Measurements from ENCODE around the gene BACH1. TPM values are rescaled to one million over a fixed set of nuclear protein-coding genes. Genes with fewer than 3 reads are reported as not detected.
"Not testable (repeated sequence)": the region's sequence is repeated elsewhere in the genome, so short reads cannot be mapped to it uniquely, and the experiment has no call there.

Gene BACH1
- total RNA-seq, 1 donor from 2014 or later, result 93.8 TPM

DNA sequence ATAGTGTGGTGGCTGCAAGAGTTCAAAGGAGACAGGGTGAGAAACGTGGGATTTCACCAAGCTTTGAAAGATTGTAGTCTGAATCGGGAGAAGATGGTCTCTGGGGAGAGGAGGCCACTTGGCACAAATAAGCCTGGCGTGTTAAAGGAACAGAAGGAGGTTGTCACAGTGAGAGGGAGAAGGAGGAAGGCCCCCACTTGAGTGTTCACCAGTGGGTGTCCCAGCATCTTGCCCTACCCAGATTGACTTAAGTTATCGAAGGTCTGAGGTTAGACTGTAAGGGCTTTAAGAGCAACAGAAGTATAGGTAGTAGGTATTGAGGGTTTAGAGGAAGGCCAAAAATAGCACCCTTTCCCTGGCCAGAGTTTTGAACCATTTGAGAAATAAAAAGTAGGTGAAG lies 48.0 kb downstream of the BACH1 start:
- Mint-ChIP-seq H3K4me3 (ENCODE audit: unreplicated experiment) (no peak overlapping the region), H3K36me3 (ENCODE audit: unreplicated experiment) (peaks cover 10% of the 10 kb centered on the region), H3K27ac (ENCODE audit: unreplicated experiment) (peak overlapping the region; percentile 60), H3K9me3 (ENCODE audit: unreplicated experiment) (no peaks in the 10 kb centered on the region), H3K27me3 (ENCODE audit: unreplicated experiment) (no peaks in the 10 kb centered on the region), H3K4me1 (ENCODE audit: unreplicated experiment) (peaks cover 47% of the 10 kb centered on the region)
- TF ChIP-seq, protein P1, sequence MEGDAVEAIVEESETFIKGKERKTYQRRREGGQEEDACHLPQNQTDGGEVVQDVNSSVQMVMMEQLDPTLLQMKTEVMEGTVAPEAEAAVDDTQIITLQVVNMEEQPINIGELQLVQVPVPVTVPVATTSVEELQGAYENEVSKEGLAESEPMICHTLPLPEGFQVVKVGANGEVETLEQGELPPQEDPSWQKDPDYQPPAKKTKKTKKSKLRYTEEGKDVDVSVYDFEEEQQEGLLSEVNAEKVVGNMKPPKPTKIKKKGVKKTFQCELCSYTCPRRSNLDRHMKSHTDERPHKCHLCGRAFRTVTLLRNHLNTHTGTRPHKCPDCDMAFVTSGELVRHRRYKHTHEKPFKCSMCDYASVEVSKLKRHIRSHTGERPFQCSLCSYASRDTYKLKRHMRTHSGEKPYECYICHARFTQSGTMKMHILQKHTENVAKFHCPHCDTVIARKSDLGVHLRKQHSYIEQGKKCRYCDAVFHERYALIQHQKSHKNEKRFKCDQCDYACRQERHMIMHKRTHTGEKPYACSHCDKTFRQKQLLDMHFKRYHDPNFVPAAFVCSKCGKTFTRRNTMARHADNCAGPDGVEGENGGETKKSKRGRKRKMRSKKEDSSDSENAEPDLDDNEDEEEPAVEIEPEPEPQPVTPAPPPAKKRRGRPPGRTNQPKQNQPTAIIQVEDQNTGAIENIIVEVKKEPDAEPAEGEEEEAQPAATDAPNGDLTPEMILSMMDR (IDR thresholded peaks at IDR 0.05), result no peak
- no peak for DNase-seq (ENCODE audit: extremely low spot score, unreplicated experiment)

DNA sequence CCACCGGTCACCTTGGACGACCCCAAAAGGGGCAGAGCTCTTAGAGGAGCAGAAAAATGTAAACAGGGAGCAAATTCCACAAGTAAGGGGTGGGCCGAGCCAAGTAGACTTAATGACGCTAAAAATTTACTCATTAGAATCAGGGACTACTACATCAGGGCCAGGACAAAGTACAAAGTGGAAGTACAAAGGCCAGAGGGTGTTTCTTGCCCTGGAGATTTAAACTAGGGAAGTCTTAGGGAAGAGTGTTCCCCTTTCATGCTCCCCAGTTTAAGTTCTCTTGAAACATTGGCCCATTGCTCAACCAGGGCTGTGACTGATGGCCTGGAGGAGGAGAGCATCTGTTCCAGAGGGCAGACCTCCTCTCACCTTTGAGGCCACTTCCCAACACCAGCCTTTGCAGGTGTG lies 48.6 kb downstream of the BACH1 start:
- H3K4me3 Mint-ChIP-seq (ENCODE audit: unreplicated experiment), result no peak overlapping the region
- TF ChIP-seq, protein P1 (IDR thresholded peaks at IDR 0.05), result no peak
- peaks cover 43% of the 10 kb centered on the region for H3K4me1 Mint-ChIP-seq (ENCODE audit: unreplicated experiment)
- DNase-seq (ENCODE audit: extremely low spot score, unreplicated experiment), result no peak
- no peaks in the 10 kb centered on the region for H3K27me3 Mint-ChIP-seq (ENCODE audit: unreplicated experiment)
- peak overlapping the region; percentile 60 for H3K27ac Mint-ChIP-seq (ENCODE audit: unreplicated experiment)
- no peaks in the 10 kb centered on the region for H3K9me3 Mint-ChIP-seq (ENCODE audit: unreplicated experiment)
- H3K36me3 Mint-ChIP-seq (ENCODE audit: unreplicated experiment), result peaks cover 10% of the 10 kb centered on the region

DNA sequence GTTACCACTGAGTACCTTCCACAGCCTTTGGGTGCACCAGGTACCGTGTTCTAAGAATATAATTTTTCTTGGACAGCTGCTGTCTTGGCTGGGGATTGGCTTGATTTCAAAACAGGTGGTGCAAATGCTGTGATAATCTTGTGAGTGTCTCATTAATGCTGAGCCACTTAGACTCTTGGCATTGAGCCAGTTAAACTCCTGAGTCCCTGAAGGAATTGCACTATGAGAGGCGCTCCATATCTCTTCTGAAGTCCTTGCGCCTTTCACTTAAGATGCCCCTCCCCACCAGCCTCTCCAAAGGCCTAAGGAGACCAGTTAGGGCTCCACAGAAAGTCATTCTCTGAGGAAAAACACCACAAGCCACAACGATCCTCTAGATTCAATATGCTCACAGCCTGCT lies 51.0 kb downstream of the BACH1 start:
- Mint-ChIP-seq H3K36me3 (ENCODE audit: unreplicated experiment) (peaks cover 18% of the 10 kb centered on the region), H3K4me3 (ENCODE audit: unreplicated experiment) (no peak overlapping the region), H3K4me1 (ENCODE audit: unreplicated experiment) (peaks cover 26% of the 10 kb centered on the region), H3K9me3 (ENCODE audit: unreplicated experiment) (peaks cover 11% of the 10 kb centered on the region), H3K27ac (ENCODE audit: unreplicated experiment) (no peak overlapping the region), H3K27me3 (ENCODE audit: unreplicated experiment) (no peaks in the 10 kb centered on the region)
- TF ChIP-seq, protein P1 (IDR thresholded peaks at IDR 0.05), result no peak
- DNase-seq (ENCODE audit: extremely low spot score, unreplicated experiment), result no peak

DNA sequence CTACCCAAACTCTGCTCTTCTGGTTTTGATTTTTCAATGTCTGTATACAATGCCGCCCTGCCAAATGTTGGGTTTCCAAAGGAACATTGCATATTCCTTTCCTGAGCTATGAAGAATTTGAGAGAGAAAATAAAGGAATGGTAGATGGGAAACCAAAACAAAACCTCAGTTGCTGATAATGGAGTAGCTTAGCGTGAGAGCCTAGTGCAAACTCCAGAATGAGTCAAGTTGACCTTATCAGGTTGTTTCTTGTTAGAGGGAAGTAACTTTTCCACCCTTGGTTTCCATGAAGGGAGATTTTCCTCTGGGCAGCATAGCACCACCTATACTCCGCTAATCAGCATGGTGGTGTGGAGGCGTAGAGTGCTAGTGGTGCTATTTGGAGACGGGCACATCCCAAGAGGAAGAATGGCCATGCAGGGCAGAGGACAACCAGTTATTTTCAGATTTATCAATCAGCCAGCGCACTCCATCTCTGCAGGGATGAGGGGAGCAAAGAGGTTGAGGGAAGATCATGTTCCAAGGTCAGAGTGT lies 51.6 kb downstream of the BACH1 start:
- TF ChIP-seq, protein P1 (IDR thresholded peaks at IDR 0.05), result no peak
- Mint-ChIP-seq H3K4me1 (ENCODE audit: unreplicated experiment) (peaks cover 26% of the 10 kb centered on the region), H3K27me3 (ENCODE audit: unreplicated experiment) (no peaks in the 10 kb centered on the region), H3K27ac (ENCODE audit: unreplicated experiment) (peak overlapping the region; percentile 59), H3K9me3 (ENCODE audit: unreplicated experiment) (peaks cover 12% of the 10 kb centered on the region), H3K4me3 (ENCODE audit: unreplicated experiment) (no peak overlapping the region), H3K36me3 (ENCODE audit: unreplicated experiment) (peaks cover 19% of the 10 kb centered on the region)
- no peak for DNase-seq (ENCODE audit: extremely low spot score, unreplicated experiment)

DNA sequence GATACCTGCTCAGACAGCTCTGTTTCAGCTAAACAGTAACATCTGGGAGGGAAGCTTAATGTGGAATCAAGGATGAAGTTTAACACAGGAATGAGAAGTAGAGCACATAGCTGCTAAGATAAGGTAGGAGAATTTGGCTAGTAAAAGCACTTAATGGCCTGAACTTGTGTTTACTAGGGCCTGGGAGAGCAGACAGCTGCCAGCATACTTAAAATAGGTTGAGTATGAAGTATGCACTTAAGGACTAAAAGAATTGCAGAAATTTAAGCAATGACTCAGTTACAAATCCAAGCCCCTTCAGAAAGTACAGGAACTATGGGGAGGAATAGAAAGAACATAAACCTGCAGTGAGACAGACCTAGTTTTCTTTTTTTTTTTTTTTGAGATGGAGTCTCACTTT lies 53.0 kb downstream of the BACH1 start:
- TF ChIP-seq, protein P1 (IDR thresholded peaks at IDR 0.05), result no peak
- DNase-seq (ENCODE audit: extremely low spot score, unreplicated experiment), result no peak
- no peaks in the 10 kb centered on the region for H3K27me3 Mint-ChIP-seq (ENCODE audit: unreplicated experiment)
- H3K4me1 Mint-ChIP-seq (ENCODE audit: unreplicated experiment), result peaks cover 24% of the 10 kb centered on the region
- H3K36me3 Mint-ChIP-seq (ENCODE audit: unreplicated experiment), result peaks cover 19% of the 10 kb centered on the region
- H3K27ac Mint-ChIP-seq (ENCODE audit: unreplicated experiment), result no peak overlapping the region
- peaks cover 12% of the 10 kb centered on the region for H3K9me3 Mint-ChIP-seq (ENCODE audit: unreplicated experiment)
- H3K4me3 Mint-ChIP-seq (ENCODE audit: unreplicated experiment), result no peak overlapping the region

DNA sequence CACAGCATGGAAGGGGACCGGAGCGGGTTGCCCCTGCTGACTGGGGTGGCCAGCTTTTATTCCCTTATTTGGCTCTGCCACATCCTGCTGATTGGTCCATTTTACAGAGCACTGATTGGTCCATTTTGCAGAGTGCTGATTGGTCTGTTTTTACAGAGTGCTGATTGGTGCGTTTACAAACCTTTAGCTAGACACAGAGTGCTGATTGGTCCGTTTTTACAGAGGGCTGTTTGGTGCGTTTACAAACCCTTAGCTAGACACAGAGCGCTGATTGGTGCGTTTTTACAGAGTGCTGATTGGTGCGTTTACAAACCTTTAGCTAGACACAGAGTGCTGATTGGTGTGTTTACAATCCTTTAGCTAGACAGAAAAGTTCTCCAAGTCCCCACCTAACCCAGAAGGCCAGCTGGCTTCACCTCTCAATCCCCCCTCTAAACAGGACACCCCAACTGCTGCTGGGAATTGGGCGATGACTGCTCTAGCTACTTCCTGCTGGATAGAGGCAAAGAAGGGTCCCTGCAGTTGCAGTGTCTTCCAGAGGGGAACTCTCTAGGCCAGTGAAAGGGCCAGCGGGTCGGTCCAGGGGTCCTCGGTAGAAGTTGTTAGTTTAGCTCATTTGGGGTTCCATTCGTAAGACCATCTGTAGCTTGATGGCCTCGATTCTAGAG lies 56.5 kb downstream of the BACH1 start:
- H3K27ac Mint-ChIP-seq (ENCODE audit: unreplicated experiment); H3K4me3 Mint-ChIP-seq (ENCODE audit: unreplicated experiment); H3K27me3 Mint-ChIP-seq (ENCODE audit: unreplicated experiment); H3K4me1 Mint-ChIP-seq (ENCODE audit: unreplicated experiment); DNase-seq (ENCODE audit: extremely low spot score, unreplicated experiment): not testable (repeated sequence)
- peaks cover 12% of the 10 kb centered on the region for H3K9me3 Mint-ChIP-seq (ENCODE audit: unreplicated experiment)
- H3K36me3 Mint-ChIP-seq (ENCODE audit: unreplicated experiment), result peaks cover 25% of the 10 kb centered on the region

DNA sequence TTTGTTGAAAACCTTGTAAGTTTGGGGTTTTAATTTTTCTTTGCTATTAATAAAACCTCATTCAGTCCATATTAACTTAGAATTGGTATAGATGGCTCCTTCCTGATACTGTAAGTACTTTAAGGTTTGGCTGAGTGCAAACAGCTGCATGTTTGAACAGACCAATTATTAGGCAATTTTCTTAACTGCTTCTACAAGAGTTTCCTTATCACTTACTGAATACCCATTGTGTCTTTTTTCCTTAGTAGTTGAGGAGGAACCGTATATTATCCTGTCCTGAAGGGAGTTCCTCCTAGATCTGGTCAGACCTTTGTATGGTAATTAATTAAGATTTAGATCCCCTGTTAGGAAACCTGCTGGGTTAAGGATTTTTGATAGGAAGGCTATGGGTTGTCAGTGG lies 57.6 kb downstream of the BACH1 start:
- Mint-ChIP-seq H3K9me3 (ENCODE audit: unreplicated experiment) (peaks cover 12% of the 10 kb centered on the region), H3K36me3 (ENCODE audit: unreplicated experiment) (peaks cover 25% of the 10 kb centered on the region)
- not testable (repeated sequence) for DNase-seq (ENCODE audit: extremely low spot score, unreplicated experiment); H3K4me3 Mint-ChIP-seq (ENCODE audit: unreplicated experiment); H3K27me3 Mint-ChIP-seq (ENCODE audit: unreplicated experiment); H3K27ac Mint-ChIP-seq (ENCODE audit: unreplicated experiment); H3K4me1 Mint-ChIP-seq (ENCODE audit: unreplicated experiment)

DNA sequence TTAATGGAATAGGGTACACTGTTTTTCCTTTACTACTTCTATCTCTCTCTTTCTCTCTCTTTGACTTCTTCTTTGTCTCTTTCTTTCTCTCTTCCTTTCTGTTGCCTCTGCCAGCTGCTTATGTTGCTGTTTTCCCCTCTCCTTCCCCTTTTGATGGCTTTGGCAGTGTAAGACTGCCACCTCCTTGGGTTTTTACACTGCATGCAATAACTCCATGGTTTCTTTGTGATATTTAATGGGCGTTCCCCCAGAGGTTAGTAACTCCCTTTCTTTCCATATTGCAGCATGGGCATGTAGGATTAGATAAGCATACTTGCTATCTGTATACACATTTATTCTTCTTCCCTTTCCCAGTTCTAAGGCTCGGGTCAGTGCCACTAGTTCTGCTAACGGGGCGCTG lies 58.1 kb downstream of the BACH1 start:
- not testable (repeated sequence) for H3K4me3 Mint-ChIP-seq (ENCODE audit: unreplicated experiment); DNase-seq (ENCODE audit: extremely low spot score, unreplicated experiment); H3K4me1 Mint-ChIP-seq (ENCODE audit: unreplicated experiment); H3K27me3 Mint-ChIP-seq (ENCODE audit: unreplicated experiment); H3K27ac Mint-ChIP-seq (ENCODE audit: unreplicated experiment)
- Mint-ChIP-seq H3K9me3 (ENCODE audit: unreplicated experiment) (peaks cover 12% of the 10 kb centered on the region), H3K36me3 (ENCODE audit: unreplicated experiment) (peaks cover 29% of the 10 kb centered on the region)

Measured in osteocyte (in vitro differentiated cells).